Stimulated activated CD8-positive, alpha-beta memory T cell treated with anti-CD3 and anti-CD28 coated beads, Interleukin-12 subunit alpha, Interleukin-12 subunit beta, amount 100 ng/mL, for 1 hour (primary cell): ENCODE results near the gene TRERF1.
"Not testable (repeated sequence)": the region's sequence is repeated elsewhere in the genome, so short reads cannot be mapped to it uniquely, and the experiment has no call there.

Source experiments
- DNase-seq: peaks from one replicate; pipeline ENCODE4 v3.0.0-alpha.2; 2020; ENCODE audit warnings: low read depth

Gene TRERF1

GRCh38 chr6:42450477-42451332, 1.0 kb downstream of the TRERF1 start:
- no peak for DNase-seq

DNA sequence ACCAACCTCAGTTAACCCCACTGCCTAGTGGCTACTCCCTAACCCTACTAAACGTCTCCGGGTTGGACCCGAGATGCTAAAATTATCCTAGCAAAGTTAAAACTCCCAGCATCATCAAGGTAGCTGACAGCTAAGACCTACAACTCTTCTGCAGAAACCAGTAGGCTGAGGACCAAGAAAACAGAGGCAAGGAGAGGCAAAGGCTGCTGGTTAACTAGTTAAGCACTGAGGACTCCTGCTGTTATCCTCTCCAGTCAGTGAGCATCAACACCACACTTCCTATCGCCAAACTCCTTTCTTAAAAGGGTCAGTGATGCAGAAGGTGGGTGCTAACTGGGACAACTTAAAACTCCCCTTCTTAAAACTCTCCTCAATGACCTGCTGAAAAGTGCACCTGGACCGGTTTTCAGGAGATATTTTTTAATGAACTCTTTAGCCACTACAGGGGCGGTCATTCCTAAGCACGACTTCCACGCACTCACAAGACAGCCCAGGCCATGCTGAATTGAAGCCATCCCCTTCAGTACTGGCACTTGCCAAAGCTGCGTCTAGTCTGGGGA, 1.7 kb downstream of the TRERF1 start:
- no peak for DNase-seq

- DNase-seq: no peak
These were observed 2.6 kb downstream of the TRERF1 start for GRCh38 chr6:42448927-42449659.

- DNase-seq: no peak
These were observed 3.3 kb downstream of the TRERF1 start for GRCh38 chr6:42448391-42448790.

GRCh38 chr6:42446996-42447395, 4.7 kb downstream of the TRERF1 start:
- DNase-seq: no peak

DNA sequence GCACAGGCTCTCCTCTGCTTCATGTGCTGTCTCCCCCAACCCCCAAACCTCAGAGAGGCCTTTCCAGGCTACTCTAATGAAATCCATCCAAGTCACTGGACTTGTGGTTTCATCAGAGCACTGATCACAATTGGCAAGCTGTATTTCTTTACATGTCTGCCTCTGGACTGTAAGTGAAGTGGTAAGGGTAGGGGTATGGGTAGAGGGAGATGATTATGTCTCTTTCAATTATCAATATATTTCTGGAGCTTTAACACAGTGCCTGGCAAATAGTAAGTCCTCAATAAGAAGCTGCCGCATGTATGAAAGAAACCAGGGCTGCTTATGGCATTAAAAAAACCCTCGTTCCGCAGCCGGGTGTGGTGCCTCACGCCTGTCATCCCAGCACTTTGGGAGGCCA, 5.4 kb downstream of the TRERF1 start:
- DNase-seq: no peak

DNA sequence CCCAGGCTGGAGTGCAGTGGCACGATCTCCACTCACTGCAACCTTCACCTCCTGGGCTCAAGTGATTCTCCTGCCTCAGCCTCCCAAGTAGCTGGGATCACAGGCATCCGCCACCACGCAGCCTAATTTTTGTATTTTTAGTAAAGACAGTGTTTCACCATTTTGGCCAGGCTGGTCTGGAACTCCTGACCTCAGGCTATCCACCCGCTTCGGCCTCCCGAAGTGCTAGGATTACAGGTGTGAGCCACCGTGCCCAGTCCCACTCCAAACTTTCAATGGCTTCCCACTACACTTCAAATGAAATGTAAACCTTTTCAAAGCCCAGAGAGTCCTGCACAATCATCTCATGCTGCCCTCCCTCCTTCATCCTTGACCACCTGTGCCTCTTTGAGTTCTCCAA, 5.8 kb downstream of the TRERF1 start:
- DNase-seq: not testable (repeated sequence)

DNA sequence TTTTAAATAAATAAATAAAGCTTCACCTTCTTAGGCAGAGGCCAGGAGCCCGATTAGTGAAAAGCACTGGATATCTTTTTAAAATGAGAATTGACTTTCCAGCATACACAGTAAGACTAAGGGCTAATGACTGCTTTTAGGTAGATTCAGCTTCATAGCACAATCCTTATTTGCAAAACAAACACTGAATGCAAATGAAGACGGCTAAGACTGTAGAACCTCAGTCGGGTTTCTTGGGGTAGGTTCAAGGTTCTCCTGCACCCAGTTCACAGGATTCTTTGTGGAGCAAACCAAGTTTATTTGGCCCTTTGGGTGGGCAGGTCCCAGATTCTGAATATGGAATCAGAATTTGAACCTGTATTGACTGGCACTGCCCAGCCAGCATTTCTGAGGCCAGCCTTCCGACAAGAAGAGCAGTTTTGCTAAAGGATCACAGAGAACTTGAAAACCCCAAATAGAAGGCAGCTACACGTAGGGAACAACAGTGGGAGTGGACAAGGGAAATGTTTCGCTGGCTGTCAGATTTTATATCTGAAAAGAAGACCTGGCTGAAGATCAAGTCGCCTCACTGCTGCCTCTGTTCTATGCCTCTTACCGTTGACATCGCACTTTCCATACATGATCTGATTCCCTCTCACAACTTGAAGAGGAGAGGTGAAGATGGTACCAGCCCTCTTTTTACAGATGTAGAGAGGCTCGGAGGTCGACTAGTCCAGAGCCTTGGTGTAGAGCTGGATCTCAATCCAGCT, 8.2 kb downstream of the TRERF1 start:
- DNase-seq: no peak

DNA sequence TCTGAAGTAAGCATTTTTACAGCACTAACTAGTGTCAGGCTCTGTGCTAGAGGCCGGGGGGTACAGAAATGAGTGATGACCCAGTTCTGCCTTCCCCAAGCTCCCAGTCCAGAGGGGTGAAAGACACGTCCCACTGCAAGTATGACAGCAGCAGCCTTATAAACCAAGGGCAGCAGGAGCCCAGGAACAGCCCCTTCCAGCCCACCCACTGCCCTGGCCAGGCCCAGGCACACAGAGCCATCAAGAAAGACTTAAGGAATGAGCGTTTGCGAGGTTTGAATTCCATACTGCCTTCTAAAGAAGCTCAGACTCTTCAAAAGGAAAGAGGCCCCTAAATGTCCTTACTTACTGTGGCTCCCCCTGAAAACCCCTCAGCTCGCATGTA, 10.0 kb downstream of the TRERF1 start:
- no peak for DNase-seq

GRCh38 chr6:42440778-42441696, 10.7 kb downstream of the TRERF1 start:
- DNase-seq: no peak

DNA sequence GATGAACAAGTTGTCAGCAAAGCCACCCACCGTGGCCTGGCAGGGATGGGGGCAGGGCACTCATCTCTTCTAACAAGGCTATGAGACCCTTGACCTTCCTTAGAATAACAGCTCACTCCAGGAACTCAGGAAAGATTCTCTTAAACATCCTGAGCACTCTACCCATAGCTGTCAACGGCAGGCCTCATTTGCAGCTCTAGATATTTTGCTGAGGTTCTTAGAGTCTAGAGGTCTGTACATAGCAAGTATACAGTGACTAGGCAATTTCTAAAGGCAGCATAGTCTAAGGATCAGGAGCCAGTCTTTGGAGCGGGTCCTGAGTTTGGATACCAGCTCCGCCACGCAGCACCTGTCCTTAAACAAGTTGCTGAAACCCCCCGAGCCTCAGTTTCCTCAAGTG, 11.7 kb downstream of the TRERF1 start:
- DNase-seq: no peak

DNA sequence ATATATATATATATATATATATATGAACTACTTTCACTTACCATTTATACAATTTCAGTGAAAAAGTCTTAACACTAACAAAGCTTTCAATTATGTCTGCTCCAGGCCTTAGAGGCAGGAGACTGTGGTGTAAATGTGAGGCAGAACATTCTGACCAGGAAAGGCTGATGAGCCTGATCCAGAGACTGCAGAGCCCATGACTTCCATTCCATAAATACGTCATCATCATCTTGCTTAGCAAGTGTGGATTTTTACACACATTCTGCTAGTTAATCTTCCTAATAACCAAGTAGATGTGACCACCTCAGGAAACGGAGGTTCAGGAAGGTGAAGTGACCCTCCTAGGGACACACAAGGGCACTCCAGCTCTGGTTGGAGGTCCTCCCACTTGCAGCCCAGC, 14.9 kb downstream of the TRERF1 start:
- DNase-seq: no peak

GRCh38 chr6:42434237-42434636, 17.5 kb downstream of the TRERF1 start:
- DNase-seq: no peak

DNA sequence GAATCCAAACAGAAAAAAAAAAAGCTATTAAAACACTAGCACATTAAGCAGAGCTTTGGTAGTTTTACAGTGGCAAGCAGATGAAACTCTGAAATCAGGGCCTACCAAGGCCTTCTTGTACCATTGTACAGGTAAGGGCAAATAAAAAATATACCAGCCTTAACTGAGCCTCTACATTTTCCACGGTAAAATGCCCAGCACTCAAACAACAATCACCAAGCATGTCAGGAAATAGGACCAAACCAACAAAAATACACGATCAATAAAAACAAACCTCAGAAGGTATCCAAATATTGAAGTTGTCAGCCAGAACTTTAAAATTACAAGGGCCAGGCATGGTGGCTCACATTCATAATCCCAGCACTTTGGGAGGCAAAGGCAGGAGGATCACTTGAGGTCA, 18.3 kb downstream of the TRERF1 start:
- no peak for DNase-seq

DNA sequence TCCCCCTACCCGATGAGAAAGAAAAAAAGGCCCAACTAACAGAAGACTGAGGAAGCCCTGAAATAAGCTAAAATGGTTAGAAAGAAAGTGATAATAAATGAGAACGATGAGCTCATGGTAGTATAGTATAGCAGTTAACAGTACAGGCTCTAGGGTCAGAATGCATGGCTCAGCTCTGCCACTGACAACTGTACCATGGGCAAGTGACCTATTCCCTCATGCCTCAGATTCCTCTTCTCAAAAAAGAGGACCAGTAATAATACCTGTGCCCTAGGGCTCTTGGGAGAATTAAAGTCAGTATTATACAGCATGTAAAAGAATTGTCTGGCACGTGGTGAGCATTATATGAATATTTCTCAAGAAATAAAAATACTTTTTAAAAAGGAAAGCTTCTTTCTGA, 19.8 kb downstream of the TRERF1 start:
- no peak for DNase-seq

DNA sequence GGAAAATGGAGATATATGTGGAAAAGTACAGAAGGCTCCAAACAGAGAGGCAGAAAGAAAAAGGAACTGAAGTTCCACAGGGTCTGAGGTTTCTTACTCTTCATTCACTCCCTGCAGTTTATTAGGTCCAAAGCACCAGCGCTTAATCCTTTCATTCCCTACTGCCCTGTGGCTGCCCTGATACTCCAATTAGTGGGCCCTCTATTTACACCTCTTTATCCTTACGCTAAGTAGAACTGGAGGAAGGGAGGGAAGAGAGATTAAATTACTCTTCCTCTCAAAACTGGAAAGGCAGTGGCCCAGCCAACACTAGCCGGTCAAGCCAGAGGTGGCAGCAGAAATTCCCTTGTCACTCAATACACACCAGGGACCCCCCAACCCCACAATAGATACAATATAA, 20.4 kb downstream of the TRERF1 start:
- no peak for DNase-seq

DNA sequence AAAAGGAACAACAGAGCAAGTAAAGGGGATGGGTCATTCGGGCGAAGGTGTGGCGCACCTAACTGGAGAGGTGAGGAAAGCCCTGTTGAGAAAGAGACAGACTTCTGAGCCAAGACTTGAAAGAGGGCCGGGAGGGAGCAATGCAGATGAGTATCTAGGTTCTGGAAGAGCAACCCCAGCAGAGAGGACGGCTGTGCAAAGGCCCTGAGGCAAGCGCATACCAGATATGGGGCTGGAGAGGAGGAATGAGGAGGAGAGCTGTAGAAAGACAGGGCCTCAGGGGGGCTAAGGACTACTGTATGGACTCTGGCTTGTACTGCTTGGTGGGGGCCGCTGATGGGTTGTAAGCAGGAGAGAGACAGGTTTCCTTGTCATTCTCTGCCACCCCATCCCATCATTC, 21.9 kb downstream of the TRERF1 start:
- no peak for DNase-seq

- DNase-seq: no peak
These were observed 22.6 kb downstream of the TRERF1 start for GRCh38 chr6:42429042-42429585.

DNA sequence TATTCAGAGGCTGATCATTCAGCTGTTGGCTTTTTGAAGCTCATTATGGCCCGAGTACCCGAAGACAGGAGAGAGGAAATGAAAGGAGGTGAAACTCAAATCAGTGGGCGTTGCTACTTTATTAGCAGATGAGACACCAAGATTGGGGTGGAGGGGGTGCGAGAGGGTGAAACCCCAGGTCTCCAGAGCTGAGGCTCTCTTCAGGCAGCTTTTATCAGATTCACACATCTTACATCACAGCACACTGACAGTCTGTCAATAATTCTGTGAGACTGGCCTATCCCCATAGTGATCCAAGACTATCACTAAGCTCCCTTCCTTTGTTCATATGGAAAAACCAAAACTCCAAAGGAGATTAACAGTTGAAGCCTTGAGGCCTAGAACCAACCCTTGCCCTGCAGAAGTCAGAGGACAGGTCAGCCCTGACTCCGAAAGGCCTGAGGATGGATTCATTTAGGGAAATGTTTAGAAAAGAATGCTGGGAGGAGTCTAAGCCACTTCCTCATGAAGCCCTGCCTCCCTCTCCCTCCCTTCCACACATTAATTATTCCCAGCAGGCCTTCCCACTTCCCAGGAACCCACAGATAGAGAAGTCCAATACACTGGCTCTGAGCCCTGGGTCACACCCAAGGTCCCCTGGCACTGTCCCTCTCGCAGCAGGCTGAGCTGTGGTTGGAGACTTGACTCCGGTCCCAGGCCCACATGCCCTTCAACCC, 23.2 kb downstream of the TRERF1 start:
- no peak for DNase-seq

- no peak for DNase-seq
These were observed 23.9 kb downstream of the TRERF1 start for GRCh38 chr6:42427871-42428270.
